Measurements from ENCODE around the gene TMEM74B. TPM values are rescaled to one million over a fixed set of nuclear protein-coding genes. Genes with fewer than 3 reads are reported as not detected.

The TMEM74B gene
- total RNA-seq, 1 experiment from 2014 or later: 4.9 TPM

DNA sequence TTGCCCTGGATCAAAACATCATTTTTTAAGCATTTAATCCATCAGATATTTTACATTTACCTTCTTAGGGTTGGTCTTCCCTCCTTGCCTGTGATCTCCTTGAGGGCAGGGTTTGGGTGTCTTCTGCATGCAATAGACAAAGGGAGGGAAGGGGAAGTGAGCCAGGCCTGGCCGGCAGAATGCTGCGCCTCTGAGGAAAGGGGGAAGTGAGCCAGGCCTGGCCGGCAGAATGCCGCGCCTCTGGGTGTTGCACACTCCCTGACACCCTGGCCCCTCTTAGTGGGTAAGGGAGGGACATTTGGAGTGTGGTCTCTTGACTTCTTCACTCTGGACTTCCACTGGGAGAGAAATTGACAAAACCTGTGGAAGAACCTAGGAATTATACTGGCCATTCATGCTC, 53.9 kb downstream of the TMEM74B start:
- Histone ChIP-seq H2BK120ac (ENCODE audit: low read depth, low read length, poor library complexity, severe bottlenecking) (no peak overlapping the region), H2AFZ (ENCODE audit: low read length) (no peak overlapping the region), H3K27me3 (ENCODE audit: insufficient read depth, low read length) (no peaks in the 10 kb centered on the region), H3K23me2 (ENCODE audit: insufficient read length, low read depth, low read length, poor library complexity, severe bottlenecking) (no peaks in the 10 kb centered on the region), H3K18ac (ENCODE audit: insufficient read length, low read depth, low read length) (no peak overlapping the region), H2BK15ac (ENCODE audit: low read depth, low read length) (no peak overlapping the region), H3K14ac (ENCODE audit: insufficient read depth, low read length) (no peak overlapping the region), H3K9me3 (ENCODE audit: control insufficient read depth, low read depth, low read length) (no peaks in the 10 kb centered on the region), H3K4ac (ENCODE audit: low read depth, low read length) (no peak overlapping the region), H3K79me2 (ENCODE audit: insufficient read depth, low read length) (no peaks in the 10 kb centered on the region), H2AK5ac (ENCODE audit: insufficient read length, low read length) (no peak overlapping the region), H4K20me1 (ENCODE audit: control insufficient read depth, insufficient read depth, insufficient read length) (no peaks in the 10 kb centered on the region), H4K5ac (ENCODE audit: insufficient read length, low read depth, low read length) (no peak overlapping the region), H4K91ac (ENCODE audit: insufficient read length, low read depth, low read length) (no peak overlapping the region), H3K23ac (ENCODE audit: insufficient read length, low read depth, low read length) (no peak overlapping the region), H2BK20ac (ENCODE audit: low read depth, low read length, poor library complexity, severe bottlenecking) (no peak overlapping the region), H3K4me2 (ENCODE audit: insufficient read depth, insufficient read length, low read length) (no peak overlapping the region), H2BK5ac (ENCODE audit: insufficient read length, low read length) (no peak overlapping the region), H3K9ac (ENCODE audit: extremely low read depth, insufficient read length, low read length) (no peak overlapping the region), H3T11ph (ENCODE audit: low read length) (no peak overlapping the region), H3K27ac (ENCODE audit: insufficient read length, low read depth, low read length) (no peak overlapping the region), H2BK12ac (ENCODE audit: insufficient read length, low read depth, low read length) (no peak overlapping the region), H3K4me1 (ENCODE audit: insufficient read depth, low read length) (no peaks in the 10 kb centered on the region), H4K8ac (replicated peaks; ENCODE audit: insufficient read length, low read depth, low read length) (no peak overlapping the region), H3K79me1 (ENCODE audit: insufficient read depth, low read depth, low read length, poor library complexity, severe bottlenecking) (no peaks in the 10 kb centered on the region), H3K56ac (ENCODE audit: insufficient read length, low read depth, low read length) (no peak overlapping the region)
- WGBS (ENCODE audit: extremely low coverage, insufficient read length, low lambda C conversion rate): no CpG with 5 or more reads among the region's 5 CpGs
- no peak overlapping the region; a peak in 1 of 5 replicates for H3K4me3 Mint-ChIP-seq
- no peak for DNase-seq
- H3K36me3 Mint-ChIP-seq (ENCODE audit: insufficient read depth in 1 of 3, low read depth in 3 of 3): peaks cover 58 to 81% (median 79%) of the 10 kb centered on the region in 3 experiments; a peak in 6 of 7 replicates
- no peak for TF ChIP-seq CTCF (conservative IDR thresholded peaks at IDR 0.05)
- H3K27ac Mint-ChIP-seq: no peak overlapping the region
- H3K27me3 Mint-ChIP-seq (ENCODE audit: low read depth): no peaks in the 10 kb centered on the region
- no peaks in the 10 kb centered on the region for H3K9me3 Mint-ChIP-seq
- H3K4me1 Mint-ChIP-seq: no peaks in the 10 kb centered on the region

Other genes with a start within 250 kb of the TMEM74B start
- 5.0 and 6.7 TPM in 2 replicates for gene RSPO4, start 182.7 kb downstream of the TMEM74B start, total RNA-seq (2021)
- 90.8 and 93.9 TPM in 2 replicates for gene PSMF1, start 66.4 kb downstream of the TMEM74B start, total RNA-seq (2021)
- gene C20orf202, start 18.5 kb upstream of the TMEM74B start, total RNA-seq (2021): 0.13 TPM in 1 of 2 replicates, not detected in the other
- gene RAD21L1, start 41.1 kb upstream of the TMEM74B start, total RNA-seq (2021): not detected in 2 replicates
- 1.8 TPM in 2 replicates for gene SNPH, start 81.3 kb upstream of the TMEM74B start, total RNA-seq (2021)
- gene SDCBP2, start 144.2 kb upstream of the TMEM74B start, total RNA-seq (2021): 1.9 and 3.1 TPM in 2 replicates
- 196 and 210 TPM in 2 replicates for gene FKBP1A, start 208.1 kb upstream of the TMEM74B start, total RNA-seq (2021)

Data from H9 (cell line).